ENCODE data around the gene PPIA.

The PPIA gene

DNA sequence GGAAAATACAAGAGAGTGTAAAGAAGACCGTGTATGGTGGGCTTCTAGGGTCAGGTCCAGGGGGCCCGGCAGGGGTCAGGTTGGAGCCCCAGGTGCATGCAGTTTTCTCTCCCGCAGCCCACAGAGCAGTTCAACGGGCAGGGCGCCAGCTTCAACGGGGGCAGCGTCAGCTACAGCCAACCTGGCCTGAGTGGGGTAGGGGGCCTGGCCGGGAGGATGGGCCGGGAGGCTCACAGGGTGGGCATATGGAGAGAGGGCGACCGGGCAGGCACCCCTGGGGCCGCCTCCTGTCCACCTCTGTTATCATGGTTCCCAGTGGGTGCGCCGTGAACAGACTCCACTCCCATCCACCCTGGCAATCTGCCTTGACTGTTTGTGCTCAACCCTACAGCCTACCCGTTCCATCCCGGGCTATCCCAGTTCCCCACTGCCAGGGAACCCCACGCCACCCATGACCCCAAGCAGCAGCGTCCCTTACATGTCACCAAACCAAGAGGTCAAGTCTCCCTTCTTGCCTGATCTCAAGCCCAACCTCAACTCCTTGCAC lies 36.4 kb upstream of the PPIA start:
- TF ChIP-seq, protein P1, sequence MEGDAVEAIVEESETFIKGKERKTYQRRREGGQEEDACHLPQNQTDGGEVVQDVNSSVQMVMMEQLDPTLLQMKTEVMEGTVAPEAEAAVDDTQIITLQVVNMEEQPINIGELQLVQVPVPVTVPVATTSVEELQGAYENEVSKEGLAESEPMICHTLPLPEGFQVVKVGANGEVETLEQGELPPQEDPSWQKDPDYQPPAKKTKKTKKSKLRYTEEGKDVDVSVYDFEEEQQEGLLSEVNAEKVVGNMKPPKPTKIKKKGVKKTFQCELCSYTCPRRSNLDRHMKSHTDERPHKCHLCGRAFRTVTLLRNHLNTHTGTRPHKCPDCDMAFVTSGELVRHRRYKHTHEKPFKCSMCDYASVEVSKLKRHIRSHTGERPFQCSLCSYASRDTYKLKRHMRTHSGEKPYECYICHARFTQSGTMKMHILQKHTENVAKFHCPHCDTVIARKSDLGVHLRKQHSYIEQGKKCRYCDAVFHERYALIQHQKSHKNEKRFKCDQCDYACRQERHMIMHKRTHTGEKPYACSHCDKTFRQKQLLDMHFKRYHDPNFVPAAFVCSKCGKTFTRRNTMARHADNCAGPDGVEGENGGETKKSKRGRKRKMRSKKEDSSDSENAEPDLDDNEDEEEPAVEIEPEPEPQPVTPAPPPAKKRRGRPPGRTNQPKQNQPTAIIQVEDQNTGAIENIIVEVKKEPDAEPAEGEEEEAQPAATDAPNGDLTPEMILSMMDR (IDR thresholded peaks at IDR 0.05), result no peak

DNA sequence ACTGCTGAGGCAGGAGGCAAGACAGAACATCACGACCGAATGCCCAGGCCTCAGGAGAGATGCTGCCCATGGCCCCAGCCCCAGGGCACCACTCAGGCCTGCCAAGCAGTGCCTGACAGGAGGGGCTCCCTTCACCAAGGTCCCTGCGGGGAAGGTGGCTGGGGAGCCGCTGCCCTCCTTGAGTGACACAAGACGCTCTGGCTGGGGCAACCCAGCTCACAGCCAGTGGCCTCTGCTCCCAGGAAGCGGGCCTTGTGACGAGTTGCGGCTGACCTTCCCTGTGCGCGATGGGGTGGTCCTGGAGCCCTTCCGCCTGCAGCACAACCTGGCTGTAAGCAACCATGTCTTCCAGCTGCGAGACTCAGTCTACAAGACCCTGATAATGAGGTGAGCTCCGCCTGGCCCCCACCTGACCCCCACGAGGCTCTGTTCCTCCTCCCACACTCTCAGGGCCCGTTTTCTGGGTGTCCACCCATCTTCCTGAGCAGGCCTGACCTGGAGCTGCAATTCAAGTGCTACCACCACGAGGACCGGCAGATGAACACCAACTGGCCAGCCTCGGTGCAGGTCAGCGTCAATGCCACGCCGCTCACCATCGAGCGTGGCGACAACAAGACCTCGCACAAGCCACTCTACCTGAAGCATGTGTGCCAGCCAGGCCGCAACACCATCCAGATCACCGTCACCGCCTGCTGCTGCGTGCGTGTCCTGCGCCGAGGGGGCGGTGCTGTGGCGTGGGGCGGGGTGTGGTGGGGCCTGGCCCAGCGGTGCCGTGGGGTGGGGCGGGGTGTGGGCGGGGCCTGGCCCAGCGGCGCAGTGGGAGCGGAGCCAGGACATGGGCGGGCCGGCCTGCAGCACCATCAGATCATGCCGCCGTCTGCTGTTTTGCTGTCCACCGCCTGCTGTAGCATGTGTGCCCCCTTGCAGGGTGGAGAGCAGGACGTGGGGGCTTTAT lies 35.0 kb upstream of the PPIA start:
- TF ChIP-seq, protein P1 (IDR thresholded peaks at IDR 0.05), result no peak

DNA sequence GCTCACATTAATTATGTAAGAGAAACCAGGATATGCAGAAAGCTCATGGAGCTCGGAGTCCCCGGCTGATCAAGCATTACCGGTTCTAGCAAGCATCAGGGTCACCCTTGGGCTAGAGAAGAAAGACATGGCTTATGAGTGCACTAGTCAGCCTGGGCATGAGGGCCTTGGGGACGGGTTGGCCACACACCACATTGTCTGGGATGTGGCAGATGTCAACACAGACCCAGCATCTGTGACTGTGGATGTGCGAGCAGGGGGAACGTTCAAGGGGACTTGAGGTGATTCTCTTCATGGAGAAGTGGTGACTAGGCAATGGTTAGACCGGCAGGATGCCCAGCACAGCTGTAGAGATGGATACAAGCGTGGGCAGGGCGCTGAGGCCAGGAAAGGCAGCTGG lies 34.2 kb upstream of the PPIA start:
- TF ChIP-seq, protein P1 (IDR thresholded peaks at IDR 0.05), result no peak

DNA sequence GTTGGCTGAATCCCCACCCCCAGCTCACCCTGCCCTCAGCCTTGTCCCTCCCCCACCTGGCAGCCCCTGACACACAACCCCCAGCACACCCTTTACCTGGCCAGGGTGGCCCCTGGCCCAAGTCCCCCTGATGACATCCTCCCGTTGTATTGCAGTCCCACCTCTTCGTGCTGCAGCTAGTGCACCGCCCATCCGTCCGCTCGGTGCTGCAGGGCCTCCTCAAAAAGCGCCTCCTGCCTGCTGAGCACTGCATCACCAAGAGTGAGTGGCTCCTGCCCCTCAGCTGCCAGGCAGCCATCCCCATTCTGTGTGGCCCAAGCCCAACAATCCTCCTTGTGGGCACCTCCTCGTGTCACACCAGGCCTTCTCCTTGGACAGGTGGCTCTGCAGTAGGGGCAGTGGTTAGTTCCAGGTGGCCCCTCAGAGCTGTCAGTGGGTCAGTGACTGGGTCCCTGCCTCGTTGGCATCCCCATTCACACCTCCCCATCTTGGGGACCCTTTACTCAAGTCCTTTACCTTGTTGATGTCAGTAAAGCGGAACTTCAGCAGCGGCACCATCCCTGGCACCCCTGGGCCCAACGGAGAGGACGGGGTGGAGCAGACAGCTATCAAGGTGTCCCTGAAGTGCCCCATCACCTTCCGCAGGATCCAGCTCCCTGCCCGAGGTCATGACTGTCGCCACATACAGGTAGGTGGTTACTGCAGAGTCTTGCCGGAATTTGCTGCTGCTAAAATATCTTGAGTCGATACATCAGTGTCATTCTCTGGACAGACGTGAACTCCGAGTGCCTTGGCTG lies 33.6 kb upstream of the PPIA start:
- TF ChIP-seq, protein P1 (IDR thresholded peaks at IDR 0.05), result no peak

DNA sequence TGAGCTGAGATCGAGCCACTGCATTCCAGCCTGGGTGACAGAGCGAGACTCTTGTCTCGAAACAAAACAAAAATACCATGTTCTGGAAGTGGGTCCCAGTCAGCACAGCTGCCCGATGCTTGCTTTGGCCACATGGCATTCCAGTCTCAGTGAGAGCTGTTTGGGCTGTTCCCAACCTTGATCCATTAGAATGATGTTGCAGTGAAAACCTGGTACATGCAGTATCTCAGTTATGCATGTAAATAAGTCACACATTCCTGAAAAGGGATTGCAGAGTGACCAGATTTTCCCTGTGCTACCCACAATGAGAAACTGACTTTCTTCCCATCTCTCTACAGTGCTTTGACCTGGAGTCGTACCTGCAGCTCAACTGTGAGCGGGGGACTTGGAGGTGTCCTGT lies 32.4 kb upstream of the PPIA start:
- TF ChIP-seq, protein P1 (IDR thresholded peaks at IDR 0.05), result no peak

DNA sequence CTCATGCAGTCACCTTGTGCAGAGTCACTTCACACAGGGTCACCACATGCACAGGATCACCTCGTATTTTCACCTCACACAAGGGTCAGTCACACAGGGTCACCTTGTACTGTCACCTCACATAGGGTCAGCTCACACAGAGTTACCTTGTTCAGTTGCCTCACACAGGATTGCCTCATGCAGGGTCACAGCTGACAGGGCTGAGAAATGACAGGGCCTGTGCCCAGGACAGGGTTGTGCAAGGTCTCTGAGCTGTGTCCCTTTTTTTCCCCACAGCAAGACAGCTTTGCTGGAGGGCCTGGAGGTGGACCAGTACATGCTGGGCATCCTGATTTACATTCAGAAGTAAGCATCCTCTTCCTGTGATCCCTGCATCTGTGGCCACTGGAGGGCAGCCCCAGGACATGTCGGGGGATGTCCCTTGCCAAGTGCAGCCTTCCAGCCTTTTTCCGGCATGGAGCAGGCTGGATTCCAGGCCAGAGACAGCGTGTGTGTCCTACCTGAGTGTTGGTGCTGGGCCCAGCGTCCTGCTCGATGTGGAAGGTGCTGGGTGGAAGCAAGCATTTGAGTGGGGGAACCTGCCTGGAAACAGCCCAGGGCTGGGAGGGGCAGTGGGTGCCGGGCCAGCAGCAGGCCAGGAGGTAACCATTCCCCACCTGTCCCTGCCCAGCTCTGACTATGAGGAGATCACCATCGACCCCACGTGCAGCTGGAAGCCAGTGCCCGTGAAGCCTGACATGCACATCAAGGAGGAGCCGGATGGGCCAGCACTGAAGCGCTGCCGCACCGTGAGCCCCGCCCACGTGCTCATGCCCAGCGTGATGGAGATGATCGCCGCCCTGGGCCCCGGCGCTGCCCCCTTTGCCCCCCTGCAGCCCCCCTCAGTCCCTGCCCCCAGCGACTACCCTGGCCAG lies 31.6 kb upstream of the PPIA start:
- TF ChIP-seq, protein P1 (IDR thresholded peaks at IDR 0.05), result no peak

Measured in LNCAP (cell line).